Astrocyte (in vitro differentiated cells and primary cell): Measurements from ENCODE around the gene HS2ST1. TPM values are rescaled to one million over a fixed set of nuclear protein-coding genes. Genes with fewer than 3 reads are reported as not detected.
A peak's percentile ranks its signal among the peaks of the same experiment; 100 is the strongest.

Source experiments
- DNase-seq: peaks from one replicate; pipeline ENCODE4 v3.0.0-alpha.2; 2010; ENCODE audit warnings: low read depth
- FAIRE-seq: peaks from 2 replicates; lab custom pipeline; 2011; peaks lifted over from hg19 to GRCh38; lab: Jason Lieb, UNC
- H2AFZ ChIP-seq: 2 replicates; pipeline ENCODE4 v1.6.0; 2012; ENCODE audit warnings: low read depth, low read length, inconsistent platforms
- H3K27ac ChIP-seq: 2 replicates; pipeline ENCODE4 v1.5.1; 2011; ENCODE audit warnings: low read depth, low read length, inconsistent platforms
- H3K27me3 ChIP-seq: 2 replicates; pipeline ENCODE4 v1.6.0; 2011; ENCODE audit warnings: low read length, inconsistent platforms; ENCODE audit not compliant: insufficient read depth
- H3K36me3 ChIP-seq: 2 replicates; pipeline ENCODE4 v1.5.1; 2011; ENCODE audit warnings: low read length, inconsistent platforms; ENCODE audit not compliant: insufficient read depth
- H3K4me1 ChIP-seq: 2 replicates; pipeline ENCODE4 v1.5.1; 2011; ENCODE audit warnings: low read length, inconsistent platforms; ENCODE audit not compliant: insufficient read depth
- H3K4me2 ChIP-seq: 2 replicates; pipeline ENCODE4 v1.6.0; 2012; ENCODE audit warnings: low read length, inconsistent platforms
- H3K4me3 ChIP-seq: 2 replicates; pipeline ENCODE4 v1.5.1; 2011; ENCODE audit warnings: low read depth, mild to moderate bottlenecking, low read length, inconsistent platforms; ENCODE audit not compliant: insufficient read depth
- H3K79me2 ChIP-seq: 2 replicates; pipeline ENCODE4 v1.6.0; 2012; ENCODE audit warnings: mild to moderate bottlenecking, low read length, inconsistent platforms; ENCODE audit not compliant: insufficient read depth
- H3K9ac ChIP-seq: 2 replicates; pipeline ENCODE4 v1.6.0; 2012; ENCODE audit warnings: mild to moderate bottlenecking, low read length, inconsistent platforms
- H3K9me3 ChIP-seq: 2 replicates; pipeline ENCODE4 v1.5.1; 2012; ENCODE audit warnings: low read depth, mild to moderate bottlenecking, low read length, inconsistent platforms; ENCODE audit not compliant: insufficient read depth
- H4K20me1 ChIP-seq: 2 replicates; pipeline ENCODE4 v1.6.0; 2012; ENCODE audit warnings: low read length, inconsistent platforms; ENCODE audit not compliant: insufficient read depth
- H3K27ac Mint-ChIP-seq: one replicate; pipeline ENCODE4 v1.8.0; 2021; ENCODE audit warnings: mild to moderate bottlenecking, mixed read lengths; ENCODE audit not compliant: unreplicated experiment
- H3K27me3 Mint-ChIP-seq: one replicate; pipeline ENCODE4 v1.8.0; 2021; ENCODE audit warnings: low read depth, mixed read lengths; ENCODE audit not compliant: unreplicated experiment
- H3K36me3 Mint-ChIP-seq: one replicate; pipeline ENCODE4 v1.8.0; 2021; ENCODE audit warnings: low read depth, mixed read lengths; ENCODE audit not compliant: unreplicated experiment
- H3K4me1 Mint-ChIP-seq: one replicate; pipeline ENCODE4 v1.8.0; 2021; ENCODE audit warnings: low read depth, mixed read lengths; ENCODE audit not compliant: unreplicated experiment
- H3K4me3 Mint-ChIP-seq: one replicate; pipeline ENCODE4 v1.8.0; 2021; ENCODE audit warnings: mild to moderate bottlenecking, moderate library complexity, mixed read lengths; ENCODE audit not compliant: unreplicated experiment
- H3K9me3 Mint-ChIP-seq: one replicate; pipeline ENCODE4 v1.8.0; 2021; ENCODE audit warnings: mild to moderate bottlenecking, mixed read lengths; ENCODE audit not compliant: unreplicated experiment
- EZH2 ChIP-seq: IDR thresholded peaks from 2 replicates; pipeline ENCODE4 v1.6.1; 2012; ENCODE audit warnings: mild to moderate bottlenecking, low read length, inconsistent platforms; ENCODE audit not compliant: insufficient read depth
- total RNA-seq: library from RNA; stranded (reverse); gene quantifications from 2 replicates; pipeline ENCODE4 v1.2.1, GENCODE V29; 2021
- TF ChIP-seq, protein P1 (sequence below): IDR thresholded peaks from 2 replicates; pipeline ENCODE4 v1.5.1; 2011; ENCODE audit warnings: low read depth, mild to moderate bottlenecking, inconsistent platforms, low read length, moderate library complexity; ENCODE audit not compliant: insufficient read depth

HS2ST1 gene
- total RNA-seq, 1 donor from 2014 or later, result 34.7 TPM

DNA sequence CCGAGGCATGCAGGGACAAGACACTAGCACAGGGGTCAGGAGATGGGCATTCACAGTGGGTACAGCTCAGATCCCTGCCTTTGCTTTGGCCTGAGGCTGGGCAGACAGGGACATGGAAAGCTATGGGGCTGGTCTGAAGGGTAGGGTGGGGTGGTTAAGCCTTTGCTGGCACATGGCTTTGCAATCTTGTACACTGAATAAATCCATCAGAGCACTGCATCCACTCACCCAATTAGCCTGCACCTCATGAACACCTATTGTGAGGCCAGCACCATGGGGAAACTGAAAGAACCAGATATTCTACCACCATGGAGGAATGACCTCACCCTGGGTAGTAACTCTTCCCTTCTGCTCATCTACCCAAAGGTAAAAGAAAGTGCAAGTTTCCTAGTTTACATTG, 214.6 kb downstream of the HS2ST1 start:
- Histone ChIP-seq H3K4me1 (peaks cover 3% of the 10 kb centered on the region), H2AFZ (no peak overlapping the region), H3K4me3 (no peak overlapping the region), H3K27ac (no peak overlapping the region), H3K36me3 (no peaks in the 10 kb centered on the region), H3K4me2 (no peak overlapping the region), H3K27me3 (peaks cover 1% of the 10 kb centered on the region), H4K20me1 (no peaks in the 10 kb centered on the region), H3K9ac (no peak overlapping the region), H3K79me2 (no peaks in the 10 kb centered on the region), H3K9me3 (no peaks in the 10 kb centered on the region)
- DNase-seq (no peak), FAIRE-seq (no peak)
- TF ChIP-seq EZH2, result no peak
- TF ChIP-seq, protein P1, sequence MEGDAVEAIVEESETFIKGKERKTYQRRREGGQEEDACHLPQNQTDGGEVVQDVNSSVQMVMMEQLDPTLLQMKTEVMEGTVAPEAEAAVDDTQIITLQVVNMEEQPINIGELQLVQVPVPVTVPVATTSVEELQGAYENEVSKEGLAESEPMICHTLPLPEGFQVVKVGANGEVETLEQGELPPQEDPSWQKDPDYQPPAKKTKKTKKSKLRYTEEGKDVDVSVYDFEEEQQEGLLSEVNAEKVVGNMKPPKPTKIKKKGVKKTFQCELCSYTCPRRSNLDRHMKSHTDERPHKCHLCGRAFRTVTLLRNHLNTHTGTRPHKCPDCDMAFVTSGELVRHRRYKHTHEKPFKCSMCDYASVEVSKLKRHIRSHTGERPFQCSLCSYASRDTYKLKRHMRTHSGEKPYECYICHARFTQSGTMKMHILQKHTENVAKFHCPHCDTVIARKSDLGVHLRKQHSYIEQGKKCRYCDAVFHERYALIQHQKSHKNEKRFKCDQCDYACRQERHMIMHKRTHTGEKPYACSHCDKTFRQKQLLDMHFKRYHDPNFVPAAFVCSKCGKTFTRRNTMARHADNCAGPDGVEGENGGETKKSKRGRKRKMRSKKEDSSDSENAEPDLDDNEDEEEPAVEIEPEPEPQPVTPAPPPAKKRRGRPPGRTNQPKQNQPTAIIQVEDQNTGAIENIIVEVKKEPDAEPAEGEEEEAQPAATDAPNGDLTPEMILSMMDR, result no peak
- Mint-ChIP-seq H3K9me3 (no peaks in the 10 kb centered on the region), H3K27ac (no peak overlapping the region), H3K4me3 (no peak overlapping the region), H3K36me3 (no peaks in the 10 kb centered on the region), H3K4me1 (no peaks in the 10 kb centered on the region), H3K27me3 (peaks cover 30% of the 10 kb centered on the region)

DNA sequence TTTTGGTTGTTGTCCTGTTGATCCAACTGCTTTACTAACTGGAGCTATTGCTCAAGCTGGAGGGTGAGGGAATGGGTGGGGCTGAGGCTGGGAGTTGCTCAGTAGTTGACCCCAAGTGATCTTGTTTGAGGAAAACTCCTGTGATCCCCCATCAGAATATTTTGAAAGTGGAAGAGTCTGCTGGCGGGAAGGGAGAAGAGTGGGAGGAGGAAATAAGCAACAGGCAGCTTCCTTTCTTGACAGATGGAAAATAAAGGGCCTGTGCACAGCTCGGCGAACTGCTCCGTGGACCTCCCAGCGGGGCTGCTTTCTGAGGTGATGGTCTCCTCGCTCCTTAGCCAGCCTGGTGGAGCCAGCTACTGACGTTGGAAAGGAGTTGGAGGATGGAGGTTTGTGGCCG, 215.2 kb downstream of the HS2ST1 start:
- Mint-ChIP-seq H3K4me1 (no peaks in the 10 kb centered on the region), H3K36me3 (no peaks in the 10 kb centered on the region), H3K4me3 (no peak overlapping the region), H3K27ac (peak overlapping the region; percentile 53), H3K27me3 (peaks cover 30% of the 10 kb centered on the region), H3K9me3 (no peaks in the 10 kb centered on the region)
- no peak overlapping the region for H2AFZ ChIP-seq
- H3K4me2 ChIP-seq, result no peak overlapping the region
- H4K20me1 ChIP-seq, result no peaks in the 10 kb centered on the region
- H3K79me2 ChIP-seq, result no peaks in the 10 kb centered on the region
- no peak overlapping the region for H3K27ac ChIP-seq
- H3K4me3 ChIP-seq, result no peak overlapping the region
- TF ChIP-seq, protein P1, result no peak
- TF ChIP-seq EZH2, result no peak
- H3K9me3 ChIP-seq, result no peaks in the 10 kb centered on the region
- peaks cover 3% of the 10 kb centered on the region for H3K4me1 ChIP-seq
- H3K27me3 ChIP-seq, result no peaks in the 10 kb centered on the region
- no peaks in the 10 kb centered on the region for H3K36me3 ChIP-seq
- no peak overlapping the region for H3K9ac ChIP-seq
- DNase-seq (no peak), FAIRE-seq (no peak)

DNA sequence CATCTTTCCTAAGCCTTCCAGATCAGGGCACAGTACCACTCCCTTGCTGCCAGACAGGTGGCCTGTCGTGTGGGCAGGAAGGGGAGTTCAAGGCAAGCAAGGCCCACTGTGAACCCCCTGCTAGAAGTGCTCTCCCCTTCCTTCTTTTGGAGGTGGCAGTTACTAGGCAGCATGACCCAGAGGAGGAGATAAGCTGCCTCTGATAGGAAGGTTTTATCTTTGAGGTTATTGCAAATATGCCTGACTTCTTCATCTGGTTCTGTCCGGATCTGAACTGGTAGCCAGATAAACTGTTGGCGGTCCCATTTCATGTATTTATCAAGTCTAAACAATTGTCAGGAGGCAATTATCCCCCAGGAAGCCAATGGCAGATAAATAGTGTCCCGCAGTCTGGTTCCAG, 216.0 kb downstream of the HS2ST1 start:
- peaks cover 30% of the 10 kb centered on the region for H3K27me3 Mint-ChIP-seq
- Histone ChIP-seq H3K9me3 (no peaks in the 10 kb centered on the region), H4K20me1 (no peaks in the 10 kb centered on the region), H3K27ac (no peak overlapping the region), H3K4me1 (peaks cover 3% of the 10 kb centered on the region), H2AFZ (no peak overlapping the region), H3K79me2 (no peaks in the 10 kb centered on the region), H3K4me3 (no peak overlapping the region), H3K9ac (no peak overlapping the region), H3K4me2 (no peak overlapping the region), H3K27me3 (no peaks in the 10 kb centered on the region), H3K36me3 (no peaks in the 10 kb centered on the region)
- DNase-seq (no peak), FAIRE-seq (no peak)
- no peaks in the 10 kb centered on the region for H3K4me1 Mint-ChIP-seq
- H3K9me3 Mint-ChIP-seq, result no peaks in the 10 kb centered on the region
- no peak overlapping the region for H3K4me3 Mint-ChIP-seq
- no peak for TF ChIP-seq EZH2
- TF ChIP-seq, protein P1, result no peak
- H3K27ac Mint-ChIP-seq, result no peak overlapping the region
- H3K36me3 Mint-ChIP-seq, result no peaks in the 10 kb centered on the region
